ENCODE data around the gene ADD2. TPM values are rescaled to one million over a fixed set of nuclear protein-coding genes. Genes with fewer than 3 reads are reported as not detected.
"Not testable (repeated sequence)": the region's sequence is repeated elsewhere in the genome, so short reads cannot be mapped to it uniquely, and the experiment has no call there.

ADD2 gene
- total RNA-seq, 1 experiment from 2014 or later = 4.4 TPM

DNA sequence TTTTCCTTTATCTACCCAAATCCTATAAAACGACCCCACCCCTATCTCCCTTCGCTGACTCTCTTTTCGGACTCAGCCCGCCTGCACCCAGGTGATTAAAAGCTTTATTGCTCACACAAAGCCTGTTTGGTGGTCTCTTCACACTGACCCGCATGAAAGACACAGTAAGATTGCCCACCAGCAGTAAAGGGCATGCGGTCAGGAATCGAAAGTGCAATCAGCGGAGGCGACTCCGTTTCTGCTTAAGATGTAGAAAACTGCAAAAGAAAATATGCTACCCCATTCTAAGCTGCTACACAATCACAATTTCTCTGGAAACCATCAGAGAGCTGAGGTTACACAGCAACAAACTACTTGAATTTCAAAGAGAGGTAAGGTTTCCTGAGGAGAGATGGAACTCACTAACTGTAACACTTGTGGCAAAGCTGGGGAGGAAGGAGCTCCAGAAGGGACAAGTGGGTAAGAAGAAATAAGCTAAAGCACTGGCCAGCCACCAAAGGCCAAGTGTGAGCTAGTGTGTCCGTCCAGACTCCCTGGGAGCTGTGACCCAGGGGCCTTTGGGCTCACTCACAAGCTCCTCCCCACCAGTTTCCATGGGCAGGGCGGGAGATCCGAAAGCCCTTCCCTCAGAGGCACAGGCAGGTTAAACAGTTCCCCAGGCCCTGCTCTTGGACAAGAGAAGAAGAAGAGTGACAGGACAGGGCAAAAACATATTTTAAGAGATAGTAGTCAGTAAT is 141.6 kb downstream of the ADD2 start:
- Histone ChIP-seq H3K9me2 (replicated peaks; ENCODE audit: low read length) (no peaks in the 10 kb centered on the region), H3K27ac (ENCODE audit: low read length) (no peak overlapping the region), H3F3A (ENCODE audit: low read length, unreplicated experiment) (no peaks in the 10 kb centered on the region), H3K9ac (ENCODE audit: low read length) (no peak overlapping the region), H3K79me2 (ENCODE audit: low read length) (no peaks in the 10 kb centered on the region), H3K36me3 (ENCODE audit: low read depth, low read length) (no peaks in the 10 kb centered on the region), H3K9me3 (ENCODE audit: low read length) (no peaks in the 10 kb centered on the region), H4K20me1 (ENCODE audit: low read length) (no peaks in the 10 kb centered on the region), H3K4me1 (ENCODE audit: insufficient read depth, low read length) (peaks cover 11% of the 10 kb centered on the region), H3K4me3 (ENCODE audit: low read length) (no peak overlapping the region), H3K27me3 (ENCODE audit: low read length) (no peaks in the 10 kb centered on the region), H3K4me2 (ENCODE audit: low read length) (no peak overlapping the region), H2AFZ (ENCODE audit: low read length) (no peak overlapping the region)
- POLR2A ChIA-PET (ENCODE audit: unreplicated experiment) = interaction anchor here (0.6 kb wide), 1 partner anchor 154 kb away, joined by 8 read pairs; no protein-coding TSS in a partner anchor
- no peak for ATAC-seq
- TF ChIP-seq, protein P1, sequence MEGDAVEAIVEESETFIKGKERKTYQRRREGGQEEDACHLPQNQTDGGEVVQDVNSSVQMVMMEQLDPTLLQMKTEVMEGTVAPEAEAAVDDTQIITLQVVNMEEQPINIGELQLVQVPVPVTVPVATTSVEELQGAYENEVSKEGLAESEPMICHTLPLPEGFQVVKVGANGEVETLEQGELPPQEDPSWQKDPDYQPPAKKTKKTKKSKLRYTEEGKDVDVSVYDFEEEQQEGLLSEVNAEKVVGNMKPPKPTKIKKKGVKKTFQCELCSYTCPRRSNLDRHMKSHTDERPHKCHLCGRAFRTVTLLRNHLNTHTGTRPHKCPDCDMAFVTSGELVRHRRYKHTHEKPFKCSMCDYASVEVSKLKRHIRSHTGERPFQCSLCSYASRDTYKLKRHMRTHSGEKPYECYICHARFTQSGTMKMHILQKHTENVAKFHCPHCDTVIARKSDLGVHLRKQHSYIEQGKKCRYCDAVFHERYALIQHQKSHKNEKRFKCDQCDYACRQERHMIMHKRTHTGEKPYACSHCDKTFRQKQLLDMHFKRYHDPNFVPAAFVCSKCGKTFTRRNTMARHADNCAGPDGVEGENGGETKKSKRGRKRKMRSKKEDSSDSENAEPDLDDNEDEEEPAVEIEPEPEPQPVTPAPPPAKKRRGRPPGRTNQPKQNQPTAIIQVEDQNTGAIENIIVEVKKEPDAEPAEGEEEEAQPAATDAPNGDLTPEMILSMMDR (conservative IDR thresholded peaks at IDR 0.05; ENCODE audit: low read depth, low read length) = no peak
- TF ChIP-seq EZH2phosphoT487 (IDR thresholded peaks at IDR 0.05; ENCODE audit: borderline replicate concordance, low read length) (no peak), EZH2 (IDR thresholded peaks at IDR 0.05; ENCODE audit: low read length, unreplicated experiment) (no peak)
- no TSS peak for BruUV-seq (replicated peaks)
- CTCF ChIA-PET = interaction anchor here (0.9 kb wide), 1 partner anchor 9 kb away, joined by 3 read pairs; no protein-coding TSS in a partner anchor
- intact Hi-C loops (cut with micrococcal nuclease) = no loop called here
- DNase-seq = no peak

DNA sequence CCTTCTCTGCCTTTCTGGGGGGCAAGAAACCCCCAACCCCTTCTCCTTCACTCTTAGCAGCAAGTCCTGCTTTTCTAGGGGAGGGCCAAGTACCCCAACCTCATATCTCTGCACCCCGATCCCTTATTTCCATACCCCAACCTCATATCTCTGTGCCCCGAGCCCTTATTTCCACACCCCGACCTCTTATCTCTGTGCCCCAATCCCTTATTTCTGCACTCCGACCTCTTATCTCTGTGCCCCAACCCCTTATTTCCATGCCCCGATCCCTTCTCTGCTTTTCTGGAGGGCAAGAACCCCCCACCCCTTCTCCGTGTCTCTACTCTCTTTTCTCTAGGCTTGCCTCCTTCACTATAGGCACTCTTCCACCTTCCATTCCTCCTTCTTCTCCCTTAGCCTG is 146.5 kb downstream of the ADD2 start:
- H3K27me3 ChIP-seq (ENCODE audit: low read length); H3K4me1 ChIP-seq (ENCODE audit: insufficient read depth, low read length); H3K4me2 ChIP-seq (ENCODE audit: low read length); CTCF ChIA-PET; H3K9me3 ChIP-seq (ENCODE audit: low read length); H4K20me1 ChIP-seq (ENCODE audit: low read length); H3K9me2 ChIP-seq (replicated peaks; ENCODE audit: low read length); H3K79me2 ChIP-seq (ENCODE audit: low read length); BruUV-seq (replicated peaks); intact Hi-C loops (cut with micrococcal nuclease); ATAC-seq; H3K4me3 ChIP-seq (ENCODE audit: low read length); H2AFZ ChIP-seq (ENCODE audit: low read length); H3F3A ChIP-seq (ENCODE audit: low read length, unreplicated experiment); H3K9ac ChIP-seq (ENCODE audit: low read length); POLR2A ChIA-PET (ENCODE audit: unreplicated experiment); H3K27ac ChIP-seq (ENCODE audit: low read length); DNase-seq; H3K36me3 ChIP-seq (ENCODE audit: low read depth, low read length): not testable (repeated sequence)

DNA sequence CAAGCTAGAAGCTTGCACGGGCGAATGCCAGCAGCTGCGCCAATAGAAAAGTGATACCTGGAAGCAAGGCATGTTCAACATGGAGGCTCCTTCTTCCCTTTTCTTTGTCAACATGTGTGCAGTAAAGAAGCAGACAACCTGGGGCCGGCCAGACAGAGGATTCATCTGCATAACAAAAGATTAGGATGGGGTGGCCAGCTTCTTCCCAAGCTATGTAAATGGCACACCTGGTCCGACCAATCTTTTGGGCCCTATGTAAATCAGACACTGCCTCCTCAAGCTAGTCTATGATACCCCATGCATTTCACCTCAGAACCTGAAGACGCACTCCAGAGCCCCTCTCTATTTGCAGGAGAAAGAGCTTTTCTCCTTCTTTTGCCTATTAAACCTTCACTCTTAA is 148.0 kb downstream of the ADD2 start:
- ChIA-PET CTCF (interaction anchor here (0.6 to 0.8 kb wide), 2 partner anchors 316 to 318 kb away, joined by 3 read pairs; partner anchors contain the start of gene FAM136A), POLR2A (ENCODE audit: unreplicated experiment) (no interaction called here)
- H3K36me3 ChIP-seq (ENCODE audit: low read depth, low read length) = no peaks in the 10 kb centered on the region
- no peak overlapping the region for H3K27ac ChIP-seq (ENCODE audit: low read length)
- H3K27me3 ChIP-seq (ENCODE audit: low read length) = no peaks in the 10 kb centered on the region
- H3K4me1 ChIP-seq (ENCODE audit: insufficient read depth, low read length) = peaks cover 20% of the 10 kb centered on the region
- H4K20me1 ChIP-seq (ENCODE audit: low read length) = no peaks in the 10 kb centered on the region
- DNase-seq (no peak), ATAC-seq (no peak)
- H3K9ac ChIP-seq (ENCODE audit: low read length) = no peak overlapping the region
- H2AFZ ChIP-seq (ENCODE audit: low read length) = no peak overlapping the region
- H3K79me2 ChIP-seq (ENCODE audit: low read length) = no peaks in the 10 kb centered on the region
- H3K9me2 ChIP-seq (replicated peaks; ENCODE audit: low read length) = no peaks in the 10 kb centered on the region
- H3K4me2 ChIP-seq (ENCODE audit: low read length) = no peak overlapping the region; the same call in 1 of the 2 replicates
- H3K4me3 ChIP-seq (ENCODE audit: low read length) = no peak overlapping the region
- intact Hi-C loops (cut with micrococcal nuclease) = no loop called here
- TF ChIP-seq EZH2phosphoT487 (IDR thresholded peaks at IDR 0.05; ENCODE audit: borderline replicate concordance, low read length) (no peak), EZH2 (IDR thresholded peaks at IDR 0.05; ENCODE audit: low read length, unreplicated experiment) (no peak)
- TF ChIP-seq, protein P1 (conservative IDR thresholded peaks at IDR 0.05; ENCODE audit: low read depth, low read length) = no peak
- no TSS peak for BruUV-seq (replicated peaks)
- H3F3A ChIP-seq (ENCODE audit: low read length, unreplicated experiment) = no peaks in the 10 kb centered on the region
- no peaks in the 10 kb centered on the region for H3K9me3 ChIP-seq (ENCODE audit: low read length)

All from PC-3 (cell line).